ENCODE data around the gene SAPCD2. TPM values are rescaled to one million over a fixed set of nuclear protein-coding genes. Genes with fewer than 3 reads are reported as not detected.
A peak's percentile ranks its signal among the peaks of the same experiment; 100 is the strongest.

SAPCD2 gene
- total RNA-seq, 1 experiment from 2014 or later = 29.8 TPM

DNA sequence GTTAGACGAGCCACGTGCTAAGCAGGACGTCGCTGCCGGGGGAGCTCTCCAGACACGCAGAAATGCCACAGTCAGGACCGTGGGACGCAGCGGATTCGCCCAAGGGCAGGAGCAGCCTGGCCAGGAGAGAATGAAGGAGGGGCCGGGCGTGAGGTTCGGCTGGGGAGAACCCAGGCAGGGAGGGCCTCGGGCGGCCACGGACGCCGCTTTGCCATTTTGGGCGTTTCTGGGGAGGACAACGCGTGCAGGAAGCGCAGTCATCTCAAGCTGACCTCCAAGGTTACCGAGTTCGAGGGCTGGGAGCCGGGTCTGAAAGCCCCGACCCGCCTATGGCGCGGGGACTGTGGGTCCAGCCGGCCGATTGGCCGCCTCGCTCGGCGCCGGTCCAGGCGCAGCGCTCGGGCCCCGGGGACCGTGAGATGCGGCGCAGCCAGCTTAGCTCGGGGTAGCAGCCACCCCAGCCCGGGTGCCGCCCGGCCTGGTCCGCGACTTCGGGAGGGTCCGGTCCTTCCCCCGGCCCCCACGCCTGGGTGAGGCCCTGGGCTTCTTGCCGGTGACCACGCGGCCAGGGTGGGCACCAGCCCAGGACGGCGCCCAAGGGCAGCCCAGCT lies 15.7 kb upstream of the SAPCD2 start:
- no peaks in the 10 kb centered on the region for H3K79me2 ChIP-seq (ENCODE audit: insufficient read depth, low read length)
- no peak overlapping the region for H2AK5ac ChIP-seq (ENCODE audit: insufficient read length, low read length)
- H3K27ac Mint-ChIP-seq = no peak overlapping the region
- TF ChIP-seq, protein P1, sequence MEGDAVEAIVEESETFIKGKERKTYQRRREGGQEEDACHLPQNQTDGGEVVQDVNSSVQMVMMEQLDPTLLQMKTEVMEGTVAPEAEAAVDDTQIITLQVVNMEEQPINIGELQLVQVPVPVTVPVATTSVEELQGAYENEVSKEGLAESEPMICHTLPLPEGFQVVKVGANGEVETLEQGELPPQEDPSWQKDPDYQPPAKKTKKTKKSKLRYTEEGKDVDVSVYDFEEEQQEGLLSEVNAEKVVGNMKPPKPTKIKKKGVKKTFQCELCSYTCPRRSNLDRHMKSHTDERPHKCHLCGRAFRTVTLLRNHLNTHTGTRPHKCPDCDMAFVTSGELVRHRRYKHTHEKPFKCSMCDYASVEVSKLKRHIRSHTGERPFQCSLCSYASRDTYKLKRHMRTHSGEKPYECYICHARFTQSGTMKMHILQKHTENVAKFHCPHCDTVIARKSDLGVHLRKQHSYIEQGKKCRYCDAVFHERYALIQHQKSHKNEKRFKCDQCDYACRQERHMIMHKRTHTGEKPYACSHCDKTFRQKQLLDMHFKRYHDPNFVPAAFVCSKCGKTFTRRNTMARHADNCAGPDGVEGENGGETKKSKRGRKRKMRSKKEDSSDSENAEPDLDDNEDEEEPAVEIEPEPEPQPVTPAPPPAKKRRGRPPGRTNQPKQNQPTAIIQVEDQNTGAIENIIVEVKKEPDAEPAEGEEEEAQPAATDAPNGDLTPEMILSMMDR (conservative IDR thresholded peaks at IDR 0.05) = no peak
- H3K79me1 ChIP-seq (ENCODE audit: insufficient read depth, low read depth, low read length, poor library complexity, severe bottlenecking) = no peaks in the 10 kb centered on the region
- peaks cover 12% of the 10 kb centered on the region for H3K23me2 ChIP-seq (ENCODE audit: insufficient read length, low read depth, low read length, poor library complexity, severe bottlenecking)
- no peak overlapping the region for H2BK120ac ChIP-seq (ENCODE audit: low read depth, low read length, poor library complexity, severe bottlenecking)
- H2BK12ac ChIP-seq (ENCODE audit: insufficient read length, low read depth, low read length) = no peak overlapping the region
- H3K56ac ChIP-seq (ENCODE audit: insufficient read length, low read depth, low read length) = no peak overlapping the region
- no peak overlapping the region for H3K18ac ChIP-seq (ENCODE audit: insufficient read length, low read depth, low read length)
- H3K36me3 Mint-ChIP-seq (ENCODE audit: insufficient read depth in 1 of 3, low read depth in 3 of 3) = peaks cover 0 to 9% (median 4%) of the 10 kb centered on the region in 3 experiments; a peak in 3 of 7 replicates
- peak overlapping the region; percentile 79 for H3K4me2 ChIP-seq (ENCODE audit: insufficient read depth, insufficient read length, low read length)
- no peak overlapping the region for H2BK15ac ChIP-seq (ENCODE audit: low read depth, low read length)
- H2BK20ac ChIP-seq (ENCODE audit: low read depth, low read length, poor library complexity, severe bottlenecking) = no peak overlapping the region
- H4K8ac ChIP-seq (replicated peaks; ENCODE audit: insufficient read length, low read depth, low read length) = no peak overlapping the region
- no peak overlapping the region for H4K5ac ChIP-seq (ENCODE audit: insufficient read length, low read depth, low read length)
- no CpG with 5 or more reads among the region's 58 CpGs for WGBS (ENCODE audit: extremely low coverage, insufficient read length, low lambda C conversion rate)
- peak overlapping the region; percentile 74 to 93 for H3K4me3 Mint-ChIP-seq
- no peaks in the 10 kb centered on the region for H3K4me1 ChIP-seq (ENCODE audit: insufficient read depth, low read length)
- H3K9me3 ChIP-seq (ENCODE audit: control insufficient read depth, low read depth, low read length) = no peaks in the 10 kb centered on the region
- H3K23ac ChIP-seq (ENCODE audit: insufficient read length, low read depth, low read length) = no peak overlapping the region
- no peaks in the 10 kb centered on the region for H3K9me3 Mint-ChIP-seq
- no peak overlapping the region for H3K4ac ChIP-seq (ENCODE audit: low read depth, low read length)
- H4K20me1 ChIP-seq (ENCODE audit: control insufficient read depth, insufficient read depth, insufficient read length) = no peaks in the 10 kb centered on the region
- peaks cover 17 to 21% of the 10 kb centered on the region in 2 experiments for H3K4me1 Mint-ChIP-seq
- no peaks in the 10 kb centered on the region for H3K27me3 ChIP-seq (ENCODE audit: insufficient read depth, low read length)
- H2AFZ ChIP-seq (ENCODE audit: low read length) = no peak overlapping the region
- no peak overlapping the region for H2BK5ac ChIP-seq (ENCODE audit: insufficient read length, low read length)
- 0 out of 2 replicates have a peak overlapping the region, but pooled peaks have one; percentile 19 for H3K14ac ChIP-seq (ENCODE audit: insufficient read depth, low read length)
- DNase-seq = no peak
- no peak overlapping the region for H3K9ac ChIP-seq (ENCODE audit: extremely low read depth, insufficient read length, low read length)
- no peak overlapping the region for H4K91ac ChIP-seq (ENCODE audit: insufficient read length, low read depth, low read length)
- peaks cover 10% of the 10 kb centered on the region for H3K27me3 Mint-ChIP-seq (ENCODE audit: low read depth)
- H3K27ac ChIP-seq (ENCODE audit: insufficient read length, low read depth, low read length) = no peak overlapping the region
- no peak overlapping the region for H3T11ph ChIP-seq (ENCODE audit: low read length)

All from H9 (cell line).